Activated B cell treated with CpG ODN at 0.5 μM for 24 hours (primary cell): ENCODE data around the gene CA12. TPM values are rescaled to one million over a fixed set of nuclear protein-coding genes. Genes with fewer than 3 reads are reported as not detected.
"Not testable (repeated sequence)": the region's sequence is repeated elsewhere in the genome, so short reads cannot be mapped to it uniquely, and the experiment has no call there.

ENCODE experiments used
- ATAC-seq: fragments of 200-7000 bp; cut with Tn5 transposase; one replicate; pipeline ENCODE4 v1.10.0; 2021; ENCODE audit warnings: low read depth, mild to moderate bottlenecking, moderate library complexity
- CTCF ChIA-PET: fragments of 350-600 bp; sonication (Branson Sonifier 250); formaldehyde crosslinking; loops from one replicate; lab custom pipeline; 2021; ENCODE audit warnings: antibody characterized with exemption; lab: Charles Lee
- POLR2A ChIA-PET: fragments of 350-600 bp; sonication (Branson Sonifier 250); formaldehyde crosslinking; loops from one replicate; lab custom pipeline; 2021; ENCODE audit warnings: antibody characterized with exemption; lab: Charles Lee
- DNase-seq: peaks from one replicate; pipeline ENCODE4 v3.0.0; 2022
- H3K27ac Mint-ChIP-seq: one replicate; pipeline ENCODE4 v1.8.0; 2020; ENCODE audit warnings: mixed read lengths
- H3K27me3 Mint-ChIP-seq: one replicate; pipeline ENCODE4 v1.8.0; 2021; ENCODE audit warnings: mixed read lengths
- H3K36me3 Mint-ChIP-seq: one replicate; pipeline ENCODE4 v1.8.0; 2021; ENCODE audit warnings: low read depth, mixed read lengths
- H3K4me1 Mint-ChIP-seq: one replicate; pipeline ENCODE4 v1.8.0; 2021; ENCODE audit warnings: mixed read lengths
- H3K4me3 Mint-ChIP-seq: one replicate; pipeline ENCODE4 v1.8.0; 2020; ENCODE audit warnings: mild to moderate bottlenecking, mixed read lengths
- H3K9me3 Mint-ChIP-seq: one replicate; pipeline ENCODE4 v1.8.0; 2020; ENCODE audit warnings: mixed read lengths
- intact Hi-C: fragments of 100-400 bp; cut with micrococcal nuclease; formaldehyde crosslinking; loops from one replicate; pipeline ENCODE4 v1.15.1; 2024
- total RNA-seq: library from RNA; stranded (reverse); gene quantifications from 2 replicates; pipeline ENCODE4 v1.2.3, GENCODE V29; 2022
- TF ChIP-seq, protein P1 (sequence below): fragments of 200-600 bp; IDR thresholded peaks from one replicate; pipeline ENCODE4 v1.8.0; 2022; ENCODE audit warnings: antibody characterized with exemption, mild to moderate bottlenecking

CA12 gene
- total RNA-seq, 1 donor from 2014 or later, result not detected

DNA sequence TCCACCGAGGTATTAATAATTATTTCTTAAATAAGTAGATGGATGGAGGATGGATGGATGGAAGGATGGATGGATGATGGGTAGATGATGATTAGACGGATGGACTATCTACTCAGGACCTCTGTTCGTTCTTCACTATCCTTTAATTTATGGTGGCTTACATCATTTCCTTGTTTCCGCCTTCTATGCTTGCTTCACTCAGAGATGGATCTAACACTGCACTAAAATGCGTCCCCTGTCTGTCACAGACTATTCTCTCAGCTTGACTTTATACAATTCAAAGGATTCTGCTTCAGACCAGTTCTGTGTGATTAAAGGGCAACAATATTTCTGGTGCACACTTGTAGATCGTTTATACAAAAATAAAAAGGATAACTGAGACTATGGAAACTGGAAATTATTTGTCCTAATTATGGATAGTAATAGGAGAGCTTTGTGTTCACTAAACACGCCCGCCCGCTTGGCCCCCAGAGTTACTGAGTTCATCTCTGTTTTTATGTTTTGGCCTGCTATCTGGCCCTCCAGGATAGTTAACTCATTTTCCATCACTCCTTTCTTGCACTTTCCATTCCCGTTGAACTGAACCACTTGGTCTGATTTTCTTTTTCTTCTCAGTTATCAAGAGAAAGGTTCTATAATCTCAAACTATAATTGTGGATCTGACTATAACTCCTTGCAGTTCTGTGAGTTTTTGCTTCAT is 41.4 kb upstream of the CA12 start:
- ChIA-PET POLR2A (interaction anchor here (0.6 kb wide), 1 partner anchor 11 kb away, joined by 3 read pairs; no protein-coding TSS in a partner anchor), CTCF (no interaction called here)
- no peak for ATAC-seq
- Mint-ChIP-seq H3K9me3 (peaks cover 2% of the 10 kb centered on the region), H3K36me3 (no peaks in the 10 kb centered on the region), H3K27ac (no peak overlapping the region), H3K27me3 (no peaks in the 10 kb centered on the region), H3K4me3 (no peak overlapping the region), H3K4me1 (no peaks in the 10 kb centered on the region)
- TF ChIP-seq, protein P1, sequence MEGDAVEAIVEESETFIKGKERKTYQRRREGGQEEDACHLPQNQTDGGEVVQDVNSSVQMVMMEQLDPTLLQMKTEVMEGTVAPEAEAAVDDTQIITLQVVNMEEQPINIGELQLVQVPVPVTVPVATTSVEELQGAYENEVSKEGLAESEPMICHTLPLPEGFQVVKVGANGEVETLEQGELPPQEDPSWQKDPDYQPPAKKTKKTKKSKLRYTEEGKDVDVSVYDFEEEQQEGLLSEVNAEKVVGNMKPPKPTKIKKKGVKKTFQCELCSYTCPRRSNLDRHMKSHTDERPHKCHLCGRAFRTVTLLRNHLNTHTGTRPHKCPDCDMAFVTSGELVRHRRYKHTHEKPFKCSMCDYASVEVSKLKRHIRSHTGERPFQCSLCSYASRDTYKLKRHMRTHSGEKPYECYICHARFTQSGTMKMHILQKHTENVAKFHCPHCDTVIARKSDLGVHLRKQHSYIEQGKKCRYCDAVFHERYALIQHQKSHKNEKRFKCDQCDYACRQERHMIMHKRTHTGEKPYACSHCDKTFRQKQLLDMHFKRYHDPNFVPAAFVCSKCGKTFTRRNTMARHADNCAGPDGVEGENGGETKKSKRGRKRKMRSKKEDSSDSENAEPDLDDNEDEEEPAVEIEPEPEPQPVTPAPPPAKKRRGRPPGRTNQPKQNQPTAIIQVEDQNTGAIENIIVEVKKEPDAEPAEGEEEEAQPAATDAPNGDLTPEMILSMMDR, result no peak
- intact Hi-C loops, result no loop called here
- no peak for DNase-seq

DNA sequence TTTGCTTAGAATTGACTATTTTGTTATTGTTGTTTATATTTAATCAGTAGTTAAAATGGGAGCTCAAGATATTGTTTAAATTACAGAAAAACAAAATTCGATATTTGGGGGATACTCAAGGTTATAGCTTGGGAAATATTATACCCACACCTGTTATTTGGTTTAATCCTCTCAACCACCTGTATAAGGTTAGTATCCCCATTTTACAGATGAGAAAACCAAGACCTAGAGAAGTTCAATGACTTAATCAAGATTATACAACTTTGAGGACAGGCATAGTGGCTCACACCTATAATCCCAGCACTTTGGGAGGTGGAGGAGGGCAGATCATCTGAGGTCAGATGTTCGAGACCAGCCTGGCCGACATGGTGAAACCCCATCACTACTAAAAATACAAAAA is 39.8 kb upstream of the CA12 start:
- Mint-ChIP-seq H3K27me3 (no peaks in the 10 kb centered on the region), H3K9me3 (no peaks in the 10 kb centered on the region), H3K4me1 (no peaks in the 10 kb centered on the region), H3K4me3 (no peak overlapping the region), H3K36me3 (no peaks in the 10 kb centered on the region), H3K27ac (no peak overlapping the region)
- ChIA-PET CTCF (no interaction called here), POLR2A (no interaction called here)
- no peak for DNase-seq
- TF ChIP-seq, protein P1, result no peak
- intact Hi-C loops, result no loop called here
- no peak for ATAC-seq

DNA sequence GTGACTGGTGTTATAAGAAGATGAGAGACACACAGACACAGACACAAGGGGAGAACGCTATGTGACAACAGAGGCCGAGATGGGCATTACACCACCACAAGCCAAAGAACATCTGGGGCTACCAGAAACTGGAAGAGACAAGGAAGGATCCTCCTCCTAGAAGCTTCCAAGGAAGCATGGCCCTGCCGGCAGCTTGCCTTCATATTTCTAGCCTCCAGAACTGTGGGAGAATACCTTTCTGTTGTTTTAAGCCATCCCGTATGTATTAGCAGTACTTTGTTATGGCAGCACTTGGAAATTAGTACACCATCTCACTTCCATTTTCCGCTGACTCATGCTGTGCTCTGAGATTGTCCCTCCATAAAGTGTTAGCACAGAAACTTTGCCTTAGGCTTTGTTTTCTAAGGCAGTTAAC is 38.7 kb upstream of the CA12 start:
- H3K4me1 Mint-ChIP-seq, result no peaks in the 10 kb centered on the region
- no peaks in the 10 kb centered on the region for H3K9me3 Mint-ChIP-seq
- no peak for DNase-seq
- H3K27me3 Mint-ChIP-seq, result no peaks in the 10 kb centered on the region
- CTCF ChIA-PET, result no interaction called here
- TF ChIP-seq, protein P1, result no peak
- POLR2A ChIA-PET, result no interaction called here
- no peak overlapping the region for H3K4me3 Mint-ChIP-seq
- no peaks in the 10 kb centered on the region for H3K36me3 Mint-ChIP-seq
- intact Hi-C loops, result no loop called here
- ATAC-seq, result no peak
- H3K27ac Mint-ChIP-seq, result no peak overlapping the region

DNA sequence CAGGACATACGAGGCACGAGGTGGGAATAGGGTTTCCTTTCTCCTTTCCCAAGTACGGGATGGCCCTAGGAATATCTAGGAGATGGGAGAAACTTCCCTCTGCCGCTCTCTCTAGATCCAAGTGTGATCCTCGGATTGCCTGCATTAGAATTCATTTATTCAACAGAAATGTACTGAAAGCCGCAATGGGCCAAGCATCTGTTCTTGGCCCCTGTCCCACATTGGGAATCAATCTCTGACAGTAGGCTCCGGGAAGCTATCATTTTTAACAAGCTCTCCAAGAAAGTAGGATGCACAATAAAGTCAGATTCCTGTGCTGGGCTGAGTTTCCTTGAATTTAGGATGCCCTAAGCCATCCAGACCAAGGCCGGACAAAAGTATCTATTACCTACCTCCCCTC is 37.2 kb upstream of the CA12 start:
- H3K4me1 Mint-ChIP-seq, result no peaks in the 10 kb centered on the region
- ATAC-seq (no peak), DNase-seq (no peak)
- H3K4me3 Mint-ChIP-seq, result no peak overlapping the region
- no peaks in the 10 kb centered on the region for H3K9me3 Mint-ChIP-seq
- no peaks in the 10 kb centered on the region for H3K27me3 Mint-ChIP-seq
- intact Hi-C loops, result no loop called here
- H3K36me3 Mint-ChIP-seq, result no peaks in the 10 kb centered on the region
- H3K27ac Mint-ChIP-seq, result no peak overlapping the region
- TF ChIP-seq, protein P1, result no peak
- ChIA-PET CTCF (no interaction called here), POLR2A (no interaction called here)

DNA sequence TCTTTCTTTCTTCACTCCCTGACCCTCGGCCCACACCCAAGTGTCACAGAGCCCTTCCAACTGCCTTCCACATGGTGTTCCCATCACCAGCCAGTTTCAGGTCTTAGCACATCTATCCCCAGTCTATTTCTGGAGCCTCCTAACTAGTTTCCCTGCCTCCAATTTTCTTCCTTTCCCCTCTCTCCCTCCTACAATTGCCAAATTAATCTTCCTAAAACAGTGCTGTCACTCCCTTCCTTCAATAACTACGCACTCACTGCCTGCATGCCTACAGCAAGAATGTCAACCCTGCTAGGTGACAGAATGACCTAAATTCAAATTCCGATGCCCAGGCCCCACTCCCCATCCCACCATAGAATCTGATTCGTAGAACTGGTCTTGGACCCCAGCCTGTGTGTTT is 36.1 kb upstream of the CA12 start:
- no peak overlapping the region for H3K27ac Mint-ChIP-seq
- TF ChIP-seq, protein P1, result no peak
- DNase-seq (no peak), ATAC-seq (no peak)
- H3K36me3 Mint-ChIP-seq, result no peaks in the 10 kb centered on the region
- POLR2A ChIA-PET, result interaction anchor here (0.7 kb wide), 2 partner anchors 12 to 270 kb away, joined by 3 to 5 read pairs; no protein-coding TSS in a partner anchor
- H3K4me1 Mint-ChIP-seq, result no peaks in the 10 kb centered on the region
- no peak overlapping the region for H3K4me3 Mint-ChIP-seq
- intact Hi-C loops, result no loop called here
- CTCF ChIA-PET, result no interaction called here
- H3K27me3 Mint-ChIP-seq, result no peaks in the 10 kb centered on the region
- H3K9me3 Mint-ChIP-seq, result no peaks in the 10 kb centered on the region

DNA sequence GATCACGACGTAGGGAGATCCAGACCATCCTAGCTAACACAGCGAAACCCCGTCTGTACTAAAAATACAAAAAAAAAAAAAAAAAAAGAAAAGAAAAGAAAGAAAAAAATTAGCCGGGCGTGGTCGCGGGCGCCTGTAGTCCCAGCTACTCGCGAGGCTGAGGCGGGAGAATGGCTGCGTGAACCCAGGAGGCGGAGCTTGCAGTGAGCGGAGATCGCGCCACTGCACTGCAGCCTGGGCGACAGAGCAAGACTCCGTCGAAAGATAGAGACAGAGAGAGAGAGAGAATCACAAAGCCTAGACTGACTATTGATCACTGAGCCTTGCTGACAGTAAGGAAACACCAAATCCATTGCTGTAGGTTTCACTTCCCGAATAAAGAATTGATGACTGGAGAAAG is 35.6 kb upstream of the CA12 start:
- H3K4me3 Mint-ChIP-seq, intact Hi-C loops, DNase-seq, H3K27ac Mint-ChIP-seq, H3K36me3 Mint-ChIP-seq, H3K27me3 Mint-ChIP-seq, H3K9me3 Mint-ChIP-seq, CTCF ChIA-PET, H3K4me1 Mint-ChIP-seq, ATAC-seq: not testable (repeated sequence)
- POLR2A ChIA-PET, result interaction anchor here (0.7 kb wide), 2 partner anchors 11 to 270 kb away, joined by 3 to 5 read pairs; no protein-coding TSS in a partner anchor
